ENCODE results near the gene C3orf20.

Gene C3orf20

GRCh38 chr3:14810801-14811661 lies 136.1 kb downstream of the C3orf20 start:
- DNase-seq (ENCODE audit: low read depth, low spot score), result no peak

GRCh38 chr3:14811684-14812083 lies 136.7 kb downstream of the C3orf20 start:
- DNase-seq (ENCODE audit: low read depth, low spot score), result no peak

GRCh38 chr3:14812196-14812790 lies 137.4 kb downstream of the C3orf20 start:
- DNase-seq (ENCODE audit: low read depth, low spot score), result no peak

GRCh38 chr3:14814411-14814871 lies 139.5 kb downstream of the C3orf20 start:
- DNase-seq (ENCODE audit: low read depth, low spot score), result no peak

GRCh38 chr3:14816359-14816758 lies 141.4 kb downstream of the C3orf20 start:
- DNase-seq (ENCODE audit: low read depth, low spot score), result no peak

GRCh38 chr3:14818804-14819500 lies 144.0 kb downstream of the C3orf20 start, which contains the start of gene FGD5:
Gene FGD5 (plus strand): TSS chr3:14818962. CDS start chr3:14819072, 110 bp downstream.
- no peak for DNase-seq (ENCODE audit: low read depth, low spot score)

- no peak for DNase-seq (ENCODE audit: low read depth, low spot score)
Observed at GRCh38 chr3:14819671-14820070, 144.7 kb downstream of the C3orf20 start.

- no peak for DNase-seq (ENCODE audit: low read depth, low spot score)
Observed at GRCh38 chr3:14820156-14820555, 145.2 kb downstream of the C3orf20 start.

GRCh38 chr3:14821151-14821550 lies 146.2 kb downstream of the C3orf20 start:
- no peak for DNase-seq (ENCODE audit: low read depth, low spot score)

GRCh38 chr3:14822134-14822533 lies 147.2 kb downstream of the C3orf20 start:
- no peak for DNase-seq (ENCODE audit: low read depth, low spot score)
